GM12891 (cell line): ENCODE results near the gene FAM20C.
"Not testable (repeated sequence)": the region's sequence is repeated elsewhere in the genome, so short reads cannot be mapped to it uniquely, and the experiment has no call there.

Experiments used
- POLR2A ChIP-seq: IDR thresholded peaks from 2 replicates; pipeline ENCODE4 v1.6.1; 2011; ENCODE audit warnings: low read depth, low read length, control low read depth
- POLR2AphosphoS5 ChIP-seq: IDR thresholded peaks from 2 replicates; pipeline ENCODE4 v1.6.1; 2011; ENCODE audit warnings: low read depth, low read length, control low read depth
- TAF1 ChIP-seq: IDR thresholded peaks from 2 replicates; pipeline ENCODE4 v1.6.1; 2011; ENCODE audit warnings: low read depth, low read length, control low read depth

DNA sequence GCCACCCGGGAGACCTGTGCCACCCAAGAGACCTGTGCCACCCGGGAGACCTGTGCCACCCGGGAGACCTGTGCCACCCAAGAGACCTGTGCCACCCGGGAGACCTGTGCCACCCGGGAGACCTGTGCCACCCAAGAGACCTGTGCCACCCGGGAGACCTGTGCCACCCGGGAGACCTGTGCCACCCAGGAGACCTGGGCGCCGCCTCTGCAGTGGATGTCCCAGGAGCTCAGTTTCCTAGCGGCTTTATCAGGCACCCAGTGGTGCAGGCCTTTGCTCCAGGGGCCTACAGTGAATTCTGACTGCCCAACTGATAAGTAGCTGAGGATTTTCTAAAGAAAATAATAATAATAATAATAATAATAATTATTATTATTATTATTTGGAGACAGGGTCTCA lies 51.2 kb downstream of the FAM20C start:
- not testable (repeated sequence) for TF ChIP-seq POLR2A, POLR2AphosphoS5, TAF1
